GM19468 (cell line): ENCODE measurements around the gene PRDM15.

Source experiments
- ATAC-seq: cut with Tn5 transposase; IDR thresholded peaks from one replicate; pipeline ENCODE4 v1.9.1; 2021; ENCODE audit warnings: mild to moderate bottlenecking, moderate library complexity, moderate number of reproducible peaks; ENCODE audit not compliant: unreplicated experiment; ENCODE audit errors: extremely low read depth

PRDM15 gene

DNA sequence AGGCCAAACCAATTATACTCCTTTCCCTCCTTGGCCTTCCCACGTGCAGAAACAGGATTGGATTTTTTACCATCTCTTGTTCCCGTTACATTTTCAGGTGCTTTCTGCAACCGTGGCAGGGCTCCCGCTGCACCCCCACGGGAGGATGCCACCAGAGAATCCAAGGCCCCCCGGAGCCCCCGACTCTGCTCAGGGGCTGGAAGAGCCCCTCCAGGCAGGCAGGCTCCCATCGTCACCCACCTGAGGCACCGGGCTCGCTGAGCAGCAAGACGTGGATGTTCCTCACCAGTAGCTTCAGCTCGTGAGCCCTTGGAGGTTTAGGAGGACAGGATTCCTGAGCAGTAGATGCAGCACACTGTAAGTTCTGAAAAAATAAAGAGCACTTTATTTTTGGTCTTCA, 35.2 kb upstream of the PRDM15 start:
- ATAC-seq: no peak

DNA sequence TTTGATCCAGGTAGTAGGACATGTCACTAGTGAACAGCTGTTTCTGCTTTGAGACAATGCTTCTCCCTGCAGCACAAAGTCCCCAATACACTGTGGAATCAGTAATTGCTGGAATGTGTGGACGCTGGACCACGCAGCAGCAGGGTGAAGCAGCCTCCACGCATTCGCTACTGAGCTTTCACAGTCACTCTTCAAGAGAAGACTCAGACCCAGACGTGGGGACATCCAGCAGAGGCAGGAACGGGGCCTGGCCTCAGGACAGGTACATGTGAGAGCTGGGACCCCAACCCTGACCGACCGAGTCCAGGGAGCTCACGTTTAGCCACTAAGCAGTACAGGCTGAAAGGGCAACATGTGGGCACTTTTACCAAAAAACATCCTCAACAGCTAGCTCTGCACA, 34.1 kb upstream of the PRDM15 start:
- ATAC-seq: no peak

DNA sequence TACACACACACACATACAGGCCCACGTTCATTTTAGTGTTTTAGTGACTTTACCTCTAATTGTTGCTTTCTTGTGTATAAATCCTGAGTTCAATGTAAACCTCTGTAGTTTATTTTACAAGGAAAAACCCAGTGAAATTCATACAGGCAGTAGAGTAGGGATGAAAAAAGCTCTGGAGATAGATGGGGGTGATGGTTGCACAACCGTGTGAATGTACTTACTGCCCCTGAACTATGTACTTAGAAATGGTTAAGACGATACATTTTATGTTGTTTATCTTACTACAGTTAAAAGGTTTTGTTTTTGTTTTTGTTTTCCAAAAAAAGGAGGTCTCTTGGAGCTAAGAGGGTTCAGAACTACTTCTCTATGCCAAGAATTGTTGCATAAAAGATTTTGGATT, 29.7 kb upstream of the PRDM15 start:
- ATAC-seq: no peak

DNA sequence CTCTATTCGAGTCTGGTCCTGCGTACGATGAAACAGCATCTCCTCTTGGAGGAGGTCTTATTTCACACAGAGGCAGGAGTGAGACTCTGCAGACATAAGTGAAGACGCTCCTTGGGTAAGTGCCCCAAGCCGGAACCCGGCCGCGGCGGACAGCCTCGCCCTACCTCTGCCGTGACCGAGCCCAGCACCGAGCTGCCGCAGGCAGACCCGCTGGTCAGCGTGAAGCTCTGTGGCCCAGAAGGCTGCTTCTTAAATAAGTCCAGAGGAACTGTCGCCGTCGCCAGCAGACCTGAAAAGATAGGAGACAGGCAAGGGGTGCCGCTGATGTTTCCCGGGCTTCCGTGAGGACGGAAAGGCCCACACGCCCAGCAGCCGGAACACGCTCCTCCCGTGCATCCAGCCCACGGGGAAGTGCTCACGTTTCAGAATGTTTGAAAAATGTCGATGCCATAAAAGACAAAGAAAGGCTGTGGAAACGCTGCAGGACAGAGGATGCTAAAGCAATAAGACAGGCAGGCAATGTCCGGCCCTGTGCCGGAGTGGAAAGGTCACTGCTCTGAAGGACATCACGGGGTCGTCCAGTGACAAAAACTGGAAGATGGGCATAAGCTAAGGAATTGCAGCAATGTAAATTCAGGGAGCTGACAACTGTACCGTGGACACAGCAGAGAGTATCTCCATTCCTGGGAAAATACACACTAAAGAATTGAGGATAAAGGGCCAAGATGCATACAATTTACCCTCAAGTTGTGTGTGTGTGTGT, 28.5 kb upstream of the PRDM15 start:
- no peak for ATAC-seq

DNA sequence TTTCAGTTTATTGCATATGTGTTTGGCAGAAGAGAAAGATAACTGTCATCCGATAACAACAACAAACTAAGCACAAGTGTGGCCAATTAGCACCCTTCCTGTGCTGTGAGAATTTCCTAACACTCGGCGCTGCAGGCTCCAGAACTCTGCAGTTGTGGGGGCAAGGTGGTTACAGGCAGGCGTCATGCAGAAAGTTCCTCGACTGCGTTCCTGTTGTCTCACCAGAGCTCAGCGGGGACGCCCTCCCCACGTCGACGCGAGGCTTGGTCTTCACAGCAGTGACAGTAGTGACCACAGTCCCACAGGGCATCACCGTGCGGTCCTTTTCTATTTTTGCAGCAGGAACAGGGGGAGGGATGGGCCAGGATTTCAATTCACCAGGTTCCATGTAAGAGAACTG, 27.6 kb upstream of the PRDM15 start:
- no peak for ATAC-seq

DNA sequence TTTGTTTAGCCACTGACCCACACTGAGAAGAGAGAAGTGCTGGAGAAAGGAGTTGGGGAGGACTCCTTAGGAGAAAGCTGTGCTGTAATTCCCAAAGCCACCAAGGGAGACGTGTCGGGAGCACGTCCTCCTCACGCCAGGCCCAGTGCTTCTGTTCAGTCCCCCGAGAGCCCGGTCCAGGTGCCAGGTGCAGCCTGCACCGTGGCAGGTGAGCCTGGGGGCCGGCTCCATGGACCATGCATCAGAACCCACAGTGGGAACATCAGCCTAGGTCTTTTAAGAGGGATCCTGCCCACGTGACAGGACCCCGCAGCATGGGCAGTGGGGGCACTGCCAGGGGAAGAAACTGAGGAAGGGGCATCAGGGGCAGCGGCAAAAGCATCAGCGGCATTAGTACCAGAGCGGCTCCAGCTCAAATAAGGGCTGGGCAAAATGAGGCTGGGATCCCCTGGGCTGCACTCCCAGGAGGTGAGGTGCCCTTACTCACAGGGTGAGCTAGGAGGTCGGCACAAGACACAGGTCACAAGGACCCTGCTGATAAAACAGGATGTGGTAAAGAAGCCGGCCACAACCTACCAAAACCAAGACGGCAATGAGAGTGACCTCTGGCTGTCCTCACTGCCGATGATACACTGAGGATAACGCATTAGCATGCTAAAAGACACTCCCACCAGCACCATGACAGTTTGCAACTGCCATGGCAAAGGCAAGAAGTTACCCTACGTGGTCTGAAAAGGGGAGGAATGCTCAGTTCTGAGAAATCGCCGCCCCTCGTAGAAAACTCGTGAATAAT, 24.6 kb upstream of the PRDM15 start:
- ATAC-seq: no peak

DNA sequence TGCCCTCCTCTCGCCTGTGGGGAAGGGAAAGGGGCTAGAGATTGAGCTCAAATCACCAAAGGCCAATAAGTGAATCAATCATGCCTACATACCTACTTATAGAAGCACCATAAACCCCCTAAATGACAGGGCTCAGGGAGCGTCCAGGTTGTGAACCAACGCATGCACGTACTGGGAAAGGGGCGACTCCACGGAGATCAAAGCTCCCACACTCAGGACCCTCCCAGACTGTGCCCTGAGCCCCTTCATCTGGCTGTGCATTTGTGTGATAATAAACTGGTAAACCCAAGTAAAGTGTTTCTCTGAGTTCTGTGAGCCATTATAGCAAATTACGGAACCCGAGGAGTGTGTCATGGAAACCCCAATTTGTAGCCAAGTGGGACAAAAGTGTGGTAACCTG, 23.8 kb upstream of the PRDM15 start:
- ATAC-seq: no peak

DNA sequence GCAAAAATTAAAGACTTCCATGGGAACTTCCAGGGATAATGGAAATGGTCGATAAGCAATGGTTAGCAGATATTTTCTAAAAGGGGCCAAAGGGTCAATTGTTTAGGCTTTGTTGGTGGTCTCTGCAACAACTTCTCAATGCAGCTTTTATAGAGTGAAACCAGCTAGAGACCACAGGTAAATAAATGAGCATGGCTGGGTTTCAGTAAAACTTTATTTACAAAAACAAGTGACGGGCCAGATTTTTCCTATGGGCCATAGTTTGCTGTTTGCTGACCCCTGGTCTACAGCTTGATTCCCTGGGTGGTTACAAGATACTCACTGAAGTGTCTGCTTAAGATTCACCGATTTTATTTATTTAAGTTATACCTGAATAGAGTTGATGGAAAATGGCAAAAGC, 22.6 kb upstream of the PRDM15 start:
- no peak for ATAC-seq

DNA sequence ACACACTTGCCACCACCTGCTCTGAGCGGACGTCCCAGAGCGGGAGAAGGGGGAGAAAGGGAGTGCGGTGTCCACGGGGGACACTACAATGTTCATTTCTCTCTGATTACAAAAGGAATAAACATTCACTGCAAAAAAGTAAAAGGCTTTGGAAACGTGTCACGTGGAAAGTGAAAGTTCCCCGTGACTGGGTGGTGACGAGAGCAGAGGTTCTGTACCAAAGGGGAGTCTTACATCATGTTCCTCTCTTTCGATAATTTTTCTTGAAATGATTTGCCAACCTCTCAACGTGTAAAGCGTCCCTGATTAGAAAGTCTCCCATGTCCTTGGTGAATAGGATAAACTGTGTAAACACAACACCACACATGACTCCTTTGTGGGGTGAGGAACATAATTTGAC, 22.0 kb upstream of the PRDM15 start:
- ATAC-seq: no peak

DNA sequence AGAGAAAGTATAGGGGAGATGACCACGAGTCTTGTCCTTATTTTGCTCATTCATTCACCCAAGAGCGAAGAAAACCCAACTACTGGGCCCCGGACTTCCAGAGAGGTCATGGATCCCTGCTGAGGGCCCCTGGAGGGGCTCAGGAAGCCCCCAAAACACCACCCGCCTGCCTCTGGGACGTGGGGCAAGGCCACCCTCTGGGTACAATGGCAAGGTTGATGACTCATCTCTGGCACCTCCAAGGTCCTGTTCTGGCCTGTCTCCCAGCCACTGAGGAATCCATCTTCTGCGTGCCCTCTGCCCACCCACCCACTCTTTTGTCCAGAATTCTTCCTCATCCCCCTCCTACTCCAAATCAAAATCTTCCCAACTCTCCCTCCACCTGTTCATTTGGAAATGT, 21.3 kb upstream of the PRDM15 start:
- no peak for ATAC-seq

DNA sequence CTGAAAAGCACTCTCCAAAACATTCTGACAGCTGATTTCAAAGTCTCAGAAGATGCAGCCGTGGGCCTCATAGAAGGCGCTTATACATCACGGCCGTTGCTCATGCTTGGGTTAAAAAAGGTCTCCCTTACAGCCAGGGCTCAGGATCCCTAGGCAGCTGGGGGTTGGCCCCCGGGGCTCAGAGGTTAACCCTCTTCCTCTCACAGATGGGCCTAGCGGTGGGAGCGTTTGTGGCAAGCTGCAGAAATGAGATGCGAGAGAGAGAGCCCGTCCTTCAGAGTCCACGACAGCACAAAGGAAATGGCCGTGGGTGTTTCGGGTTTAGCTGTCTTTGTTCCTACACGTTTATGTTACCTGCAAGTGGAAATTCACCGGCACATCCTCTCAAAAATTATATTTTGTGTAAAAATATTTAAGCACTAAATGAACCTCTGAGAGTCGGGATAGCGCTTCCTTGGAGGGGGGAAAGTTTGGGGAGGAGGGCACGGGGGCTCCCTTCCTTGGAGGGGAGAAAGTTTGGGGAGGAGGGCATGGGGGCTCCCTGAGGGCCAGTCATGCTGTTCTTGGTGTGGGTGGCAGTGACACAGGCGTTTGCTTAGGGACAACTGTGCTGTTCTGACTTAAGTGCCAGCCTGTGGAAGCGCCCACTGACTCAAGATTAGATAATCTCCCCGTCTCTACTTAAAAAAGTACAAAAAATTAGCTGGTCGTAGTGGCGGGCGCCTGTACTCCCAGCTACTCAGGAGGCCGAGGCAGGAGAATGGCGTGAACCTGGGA, 20.5 kb upstream of the PRDM15 start:
- no peak for ATAC-seq

DNA sequence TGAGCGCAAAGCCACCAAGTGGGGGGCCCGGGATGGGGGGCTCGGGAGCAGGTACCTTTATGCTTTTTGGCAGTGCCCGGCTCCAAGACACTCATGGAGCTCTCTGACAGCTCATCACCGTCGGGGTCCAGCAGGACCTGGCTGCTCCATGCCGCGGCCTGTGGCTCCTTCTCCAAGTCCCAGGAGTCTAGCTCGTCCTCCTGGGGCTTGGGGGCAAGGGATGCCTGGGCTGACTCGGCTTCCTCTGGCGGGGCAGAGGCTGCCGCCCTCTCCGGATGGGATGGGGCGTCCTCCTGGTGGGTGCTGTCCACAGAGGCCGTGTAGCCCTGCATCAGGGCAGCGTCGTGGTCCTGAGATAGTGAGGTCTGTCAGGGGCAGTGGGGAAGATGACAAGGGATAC, 19.9 kb upstream of the PRDM15 start:
- no peak for ATAC-seq

DNA sequence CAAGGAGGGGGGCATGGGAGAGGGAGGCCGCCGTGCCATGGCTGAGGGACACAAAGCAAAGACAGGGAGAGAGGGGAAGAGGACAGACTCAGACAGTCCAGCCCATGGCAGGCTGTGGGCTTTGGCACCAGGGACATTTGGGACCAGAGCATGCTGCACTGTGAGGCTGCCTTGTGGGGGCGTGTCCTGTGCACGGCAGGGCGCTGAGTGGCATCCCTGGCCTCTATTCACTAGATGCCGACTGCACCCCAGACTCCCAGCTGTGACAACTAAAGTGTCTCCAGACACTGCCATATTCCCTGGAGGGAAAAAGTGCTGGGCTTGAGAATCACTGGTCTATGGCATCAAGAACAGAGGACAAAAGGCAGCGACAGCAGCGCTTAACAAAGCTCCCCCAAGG, 18.6 kb upstream of the PRDM15 start:
- no peak for ATAC-seq

DNA sequence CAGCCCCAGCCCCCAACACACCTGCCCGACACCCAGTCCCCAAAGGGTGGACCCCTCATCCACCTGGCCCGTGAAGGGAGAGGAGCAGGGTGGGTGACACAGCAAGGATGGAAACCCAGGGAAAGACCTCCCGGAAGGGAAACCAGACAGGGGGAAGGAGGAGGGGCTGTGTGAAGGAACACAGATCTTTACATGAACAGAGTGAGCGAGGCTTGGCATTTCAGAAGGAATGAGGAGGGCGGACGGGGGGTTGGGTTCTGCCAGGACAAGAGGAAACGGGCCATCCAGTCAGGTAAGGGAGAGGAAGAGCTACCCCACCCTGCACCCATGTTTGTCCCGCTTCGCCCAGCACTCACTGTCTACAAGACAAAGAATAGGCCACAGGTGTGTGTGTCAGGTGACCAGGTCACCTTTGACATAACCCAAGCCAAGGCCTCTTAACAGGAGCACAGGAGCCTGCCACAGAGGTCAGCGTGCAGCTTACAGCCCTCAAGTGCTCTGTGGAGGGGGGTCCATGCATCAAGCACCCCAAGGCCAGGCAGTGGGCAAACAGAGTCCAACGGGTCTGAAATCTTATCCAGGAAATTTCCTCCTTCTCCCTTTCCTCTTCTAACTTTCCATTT, 18.0 kb upstream of the PRDM15 start:
- ATAC-seq: no peak

DNA sequence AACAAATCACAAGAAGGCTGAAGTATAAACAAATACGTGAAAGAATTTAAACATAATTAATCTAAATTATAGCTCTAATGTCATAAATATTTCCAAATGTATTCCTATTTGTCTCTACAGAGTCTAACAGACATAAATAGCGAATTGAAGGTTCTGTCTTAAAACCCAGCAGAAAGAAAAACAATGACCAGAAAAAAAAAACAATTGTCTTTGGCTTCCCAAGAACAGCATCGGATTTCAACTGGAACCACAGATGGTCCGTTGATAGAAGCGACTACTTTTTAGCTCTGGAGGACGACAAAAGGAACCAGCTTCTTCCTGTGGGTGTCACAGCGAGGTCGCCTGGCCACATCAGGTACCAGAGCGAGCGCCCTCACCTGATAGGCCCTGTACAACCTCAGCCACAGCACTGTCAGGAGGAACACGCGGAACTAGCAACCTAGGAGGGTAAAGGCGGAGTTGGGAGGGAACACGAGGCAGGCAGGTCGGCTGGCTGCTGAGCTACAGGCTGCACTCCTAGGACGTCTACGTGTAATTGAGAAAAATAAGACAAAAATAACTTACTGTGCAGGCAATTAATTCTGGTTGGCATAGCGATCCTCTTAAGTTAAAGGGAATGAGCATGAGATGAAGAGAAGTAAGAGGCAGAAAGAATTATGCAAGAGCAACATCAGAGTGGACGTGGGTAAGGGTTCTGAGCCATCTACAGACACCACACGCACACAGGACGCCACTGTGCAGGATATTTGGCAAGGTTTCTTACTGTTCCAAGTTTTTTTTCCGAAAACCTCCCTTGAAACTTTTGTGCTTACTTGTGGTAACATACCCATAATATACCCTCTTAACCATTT, 16.7 kb upstream of the PRDM15 start:
- ATAC-seq: no peak

DNA sequence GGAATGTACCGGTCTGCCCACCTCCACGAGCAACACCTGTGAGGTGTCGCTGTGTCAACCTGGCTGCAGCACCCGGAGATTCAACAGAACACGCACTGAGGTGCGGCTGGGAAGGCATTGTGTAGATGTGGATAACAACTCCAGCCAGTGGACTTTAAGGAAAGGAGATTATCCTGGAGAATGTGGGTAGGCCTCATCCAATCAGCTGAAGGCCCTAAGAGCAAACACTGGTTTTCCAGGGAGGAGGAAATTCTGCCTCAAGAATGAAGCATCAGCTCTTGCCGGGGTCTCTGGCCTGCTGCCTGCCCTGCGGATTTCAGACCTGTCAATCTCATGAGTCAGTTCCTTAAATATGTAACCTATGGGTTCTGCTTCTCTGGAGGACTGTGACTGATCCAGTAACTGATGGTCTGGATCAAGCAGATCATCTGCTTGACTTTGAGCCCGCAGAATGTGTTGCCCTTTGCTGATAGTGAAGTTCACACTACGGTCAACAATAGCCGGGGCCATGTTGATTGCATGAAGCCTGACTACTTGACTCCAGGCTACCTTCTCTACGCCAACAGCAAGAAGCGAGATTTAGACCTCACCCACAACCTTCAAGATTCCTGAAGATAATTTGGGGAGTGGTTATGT, 15.9 kb upstream of the PRDM15 start:
- ATAC-seq: no peak

DNA sequence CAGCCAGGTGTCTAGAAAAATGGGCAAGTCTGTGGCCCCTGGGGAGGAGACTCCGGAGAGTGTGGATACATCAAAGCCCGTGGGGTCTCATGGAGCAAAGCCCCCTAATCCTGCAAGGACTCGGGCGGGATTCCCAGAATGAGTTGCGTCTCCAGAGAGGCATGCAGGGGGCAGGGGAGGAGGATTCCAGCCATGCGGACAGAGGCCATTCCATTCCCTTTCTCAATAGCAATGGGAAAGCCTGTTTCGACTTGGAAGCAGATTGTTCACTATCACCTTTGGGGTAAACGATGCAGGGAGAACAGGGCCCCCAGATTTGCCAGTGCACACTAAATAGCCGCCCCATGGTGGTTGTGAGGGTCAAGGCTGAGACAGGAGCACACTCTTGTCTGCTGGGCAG, 15.4 kb upstream of the PRDM15 start:
- no peak for ATAC-seq

DNA sequence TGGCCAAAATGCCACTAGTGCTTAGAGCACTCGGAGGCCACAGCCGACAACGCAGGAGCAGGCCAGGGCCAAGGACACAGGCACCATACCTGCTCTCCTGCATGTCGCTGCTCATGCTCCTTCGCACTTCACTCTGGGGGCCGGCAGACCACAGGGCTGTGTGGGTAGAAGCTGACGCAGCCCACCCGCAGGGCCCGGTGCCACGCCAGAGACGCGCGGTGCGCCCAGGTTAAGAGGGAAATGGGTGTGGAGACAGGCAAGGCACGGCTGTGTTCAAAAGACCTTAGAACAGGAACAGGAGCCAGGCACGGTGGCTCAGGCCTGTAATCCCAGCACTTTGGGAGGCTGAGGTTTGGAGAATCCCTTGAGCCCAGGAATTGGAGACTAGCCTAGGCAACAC, 13.6 kb upstream of the PRDM15 start:
- no peak for ATAC-seq

DNA sequence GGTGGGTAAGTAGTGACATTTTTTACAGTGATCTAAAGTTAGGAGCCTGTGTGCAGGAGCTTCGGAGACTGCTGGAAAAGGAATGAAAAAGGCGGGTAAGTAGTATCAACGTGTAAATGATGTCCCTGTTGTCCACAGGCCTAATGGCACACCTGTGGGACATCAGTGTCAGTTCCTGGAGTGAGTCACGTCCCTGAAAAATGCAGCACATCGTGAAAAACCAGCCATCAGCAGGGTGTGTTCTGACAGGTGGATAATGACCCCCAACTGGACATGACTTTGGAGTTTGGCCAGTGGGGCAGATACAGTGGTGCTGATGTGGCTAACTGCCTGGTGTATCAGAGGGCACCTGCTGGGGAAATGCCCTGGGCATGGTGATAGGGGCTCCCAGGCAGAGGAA, 12.0 kb upstream of the PRDM15 start:
- no peak for ATAC-seq
